ENCODE measurements around the gene ZIC5.

Gene ZIC5

DNA sequence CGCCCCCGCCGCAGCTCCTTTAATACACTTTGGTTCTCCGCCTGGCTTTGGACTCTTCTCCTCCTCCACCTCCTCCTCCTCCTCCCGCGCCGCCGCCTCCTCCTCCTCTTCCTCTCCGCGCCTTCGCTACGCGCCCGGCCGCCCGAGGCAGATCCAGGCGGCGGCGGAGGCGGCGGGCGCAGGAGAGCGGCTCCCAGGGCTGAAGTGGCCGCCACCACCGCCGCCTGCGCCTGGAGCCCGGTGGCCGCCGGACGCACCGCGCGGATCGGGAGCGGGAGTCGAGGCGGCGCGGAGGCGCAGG is 10.1 kb upstream of the ZIC5 start, which contains the start of gene ZIC2:
Gene ZIC2, plus strand, starts transcription at position 50 of the 301 bp plus-strand sequence. CDS start 281 bp downstream, outside the sequence.
- H3F3A ChIP-seq (ENCODE audit: insufficient read depth, low read length) = no peaks in the 10 kb centered on the region
- H2AFZ ChIP-seq (ENCODE audit: low read length) = no peak within 1 kb of the TSS
- H3K27ac ChIP-seq (ENCODE audit: low read depth, low read length, poor library complexity, severe bottlenecking) = no peak within 1 kb of the TSS
- TF ChIP-seq, protein P1, sequence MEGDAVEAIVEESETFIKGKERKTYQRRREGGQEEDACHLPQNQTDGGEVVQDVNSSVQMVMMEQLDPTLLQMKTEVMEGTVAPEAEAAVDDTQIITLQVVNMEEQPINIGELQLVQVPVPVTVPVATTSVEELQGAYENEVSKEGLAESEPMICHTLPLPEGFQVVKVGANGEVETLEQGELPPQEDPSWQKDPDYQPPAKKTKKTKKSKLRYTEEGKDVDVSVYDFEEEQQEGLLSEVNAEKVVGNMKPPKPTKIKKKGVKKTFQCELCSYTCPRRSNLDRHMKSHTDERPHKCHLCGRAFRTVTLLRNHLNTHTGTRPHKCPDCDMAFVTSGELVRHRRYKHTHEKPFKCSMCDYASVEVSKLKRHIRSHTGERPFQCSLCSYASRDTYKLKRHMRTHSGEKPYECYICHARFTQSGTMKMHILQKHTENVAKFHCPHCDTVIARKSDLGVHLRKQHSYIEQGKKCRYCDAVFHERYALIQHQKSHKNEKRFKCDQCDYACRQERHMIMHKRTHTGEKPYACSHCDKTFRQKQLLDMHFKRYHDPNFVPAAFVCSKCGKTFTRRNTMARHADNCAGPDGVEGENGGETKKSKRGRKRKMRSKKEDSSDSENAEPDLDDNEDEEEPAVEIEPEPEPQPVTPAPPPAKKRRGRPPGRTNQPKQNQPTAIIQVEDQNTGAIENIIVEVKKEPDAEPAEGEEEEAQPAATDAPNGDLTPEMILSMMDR (IDR thresholded peaks at IDR 0.05; ENCODE audit: low read length) = no peak
- TF ChIP-seq EZH2 (IDR thresholded peaks at IDR 0.05; ENCODE audit: borderline replicate concordance, low read length) = no peak
- 0 out of 2 replicates have a peak, but pooled peaks cover 2% of the 10 kb centered on the region for H3K9me3 ChIP-seq (ENCODE audit: low read length)
- H3K4me2 ChIP-seq (ENCODE audit: low read length) = peak within 1 kb of the TSS; percentile 70
- no peaks in the 10 kb centered on the region for H3K36me3 ChIP-seq (ENCODE audit: insufficient read depth, low read length)
- no peaks in the 10 kb centered on the region for H3K79me2 ChIP-seq (ENCODE audit: insufficient read depth, low read length)
- H3K27me3 ChIP-seq (ENCODE audit: insufficient read depth, low read length) = peaks cover 6% of the 10 kb centered on the region; the same call in 1 of the 2 replicates
- H3K4me1 ChIP-seq (ENCODE audit: insufficient read depth, low read length, severe bottlenecking) = no peaks in the 10 kb centered on the region
- H3K4me3 ChIP-seq (ENCODE audit: low read depth, low read length, poor library complexity, severe bottlenecking) = peak within 1 kb of the TSS; percentile 60
- H4K20me1 ChIP-seq (ENCODE audit: insufficient read depth, low read length) = no peaks in the 10 kb centered on the region
- H3K9me2 ChIP-seq (ENCODE audit: low read depth, low read length) = no peaks in the 10 kb centered on the region
- no peak within 1 kb of the TSS for H3K9ac ChIP-seq (ENCODE audit: low read length)

DNA sequence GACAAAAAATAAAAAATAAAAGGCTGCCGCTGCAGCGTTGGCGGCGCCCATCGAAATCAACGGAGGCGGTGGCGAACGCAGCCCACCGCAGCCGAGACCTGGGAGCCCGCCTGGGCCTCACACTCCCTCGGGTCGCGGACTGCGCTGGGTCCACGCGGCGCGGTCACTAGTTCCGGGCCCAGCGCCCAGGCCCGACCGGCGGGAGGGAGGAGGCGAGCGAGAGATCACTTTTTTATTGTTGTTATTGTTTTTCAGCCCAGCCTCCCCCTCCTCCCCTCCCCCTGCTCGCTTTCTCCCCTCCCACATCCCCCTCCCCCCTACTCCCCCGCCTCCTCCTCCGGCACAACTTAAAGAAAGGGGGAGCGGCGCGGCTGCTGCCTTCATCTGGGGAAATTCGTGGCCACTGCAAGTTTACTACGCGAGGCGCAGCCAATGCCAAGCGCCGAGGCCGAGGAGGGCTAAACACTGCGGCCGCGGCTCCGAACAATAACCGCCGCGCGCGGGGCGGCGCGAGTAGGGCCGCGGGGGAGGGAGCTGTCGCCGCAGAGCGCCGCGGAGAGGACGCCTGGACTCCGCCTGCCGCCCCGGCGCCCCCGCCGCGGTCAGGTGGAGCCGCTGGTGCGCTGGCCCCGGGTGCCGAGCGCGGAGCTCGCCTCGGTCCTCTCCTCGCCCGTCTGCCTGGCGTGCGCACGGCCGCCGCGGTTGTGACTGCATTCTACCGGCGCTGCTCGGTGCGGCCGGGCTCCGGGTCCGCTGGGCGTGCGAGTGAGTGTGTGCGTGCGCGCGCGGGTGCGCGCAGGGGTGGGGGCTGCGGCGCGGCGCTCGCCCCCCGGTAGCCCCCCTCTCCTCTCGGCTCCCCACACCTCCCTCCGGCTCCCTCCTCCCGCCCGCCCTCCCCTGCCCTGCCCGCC is 9.5 kb upstream of the ZIC5 start:
- Histone ChIP-seq H3K9ac (ENCODE audit: low read length) (no peak overlapping the region), H3F3A (ENCODE audit: insufficient read depth, low read length) (no peaks in the 10 kb centered on the region), H3K4me3 (ENCODE audit: low read depth, low read length, poor library complexity, severe bottlenecking) (peak overlapping the region; percentile 60), H2AFZ (ENCODE audit: low read length) (no peak overlapping the region), H3K9me3 (ENCODE audit: low read length) (0 out of 2 replicates have a peak, but pooled peaks cover 2% of the 10 kb centered on the region), H3K4me1 (ENCODE audit: insufficient read depth, low read length, severe bottlenecking) (no peaks in the 10 kb centered on the region), H3K4me2 (ENCODE audit: low read length) (peak overlapping the region; percentile 70), H3K9me2 (ENCODE audit: low read depth, low read length) (no peaks in the 10 kb centered on the region), H3K27me3 (ENCODE audit: insufficient read depth, low read length) (peaks cover 6% of the 10 kb centered on the region; the same call in 1 of the 2 replicates), H3K27ac (ENCODE audit: low read depth, low read length, poor library complexity, severe bottlenecking) (no peak overlapping the region), H3K79me2 (ENCODE audit: insufficient read depth, low read length) (no peaks in the 10 kb centered on the region), H3K36me3 (ENCODE audit: insufficient read depth, low read length) (no peaks in the 10 kb centered on the region), H4K20me1 (ENCODE audit: insufficient read depth, low read length) (no peaks in the 10 kb centered on the region)
- TF ChIP-seq, protein P1 (IDR thresholded peaks at IDR 0.05; ENCODE audit: low read length) = no peak
- TF ChIP-seq EZH2 (IDR thresholded peaks at IDR 0.05; ENCODE audit: borderline replicate concordance, low read length) = no peak

DNA sequence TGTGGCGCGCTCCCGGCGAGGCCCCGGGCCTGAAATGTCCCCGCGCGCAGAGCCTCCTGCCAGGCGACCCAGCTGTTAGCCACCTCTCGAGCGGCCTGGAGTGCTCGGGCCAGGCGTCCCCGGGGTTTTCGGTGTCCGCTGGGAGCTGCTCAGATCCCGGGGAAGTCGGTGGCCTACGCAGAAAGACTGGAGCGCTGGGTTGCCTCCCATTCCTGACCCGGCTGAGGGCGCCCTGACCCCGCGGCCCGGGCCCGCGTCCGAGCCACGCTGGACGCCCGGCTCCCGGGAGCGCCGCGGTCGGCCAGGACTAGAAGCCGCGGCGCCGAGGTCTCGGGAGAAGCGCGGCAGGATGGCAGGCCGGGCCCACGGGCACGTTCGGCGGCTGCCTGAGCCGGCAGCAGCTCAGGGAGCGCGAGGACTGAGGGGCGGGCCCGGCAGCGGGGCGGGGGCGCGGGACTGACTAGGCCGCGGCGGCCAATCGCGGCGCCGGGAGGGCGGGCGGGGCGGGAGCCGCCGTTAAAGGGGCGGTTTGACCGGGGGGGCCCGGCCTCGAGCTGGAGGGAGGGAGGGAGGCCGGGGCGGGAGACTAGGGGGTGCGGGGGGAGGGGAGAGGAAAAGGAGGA is 8.7 kb upstream of the ZIC5 start:
- no peaks in the 10 kb centered on the region for H3K79me2 ChIP-seq (ENCODE audit: insufficient read depth, low read length)
- H3K27me3 ChIP-seq (ENCODE audit: insufficient read depth, low read length) = peaks cover 6% of the 10 kb centered on the region; the same call in 1 of the 2 replicates
- H3K4me2 ChIP-seq (ENCODE audit: low read length) = peak overlapping the region; percentile 70
- no peaks in the 10 kb centered on the region for H3F3A ChIP-seq (ENCODE audit: insufficient read depth, low read length)
- no peaks in the 10 kb centered on the region for H3K9me2 ChIP-seq (ENCODE audit: low read depth, low read length)
- H3K9me3 ChIP-seq (ENCODE audit: low read length) = 0 out of 2 replicates have a peak, but pooled peaks cover 2% of the 10 kb centered on the region
- no peak overlapping the region for H2AFZ ChIP-seq (ENCODE audit: low read length)
- no peak for TF ChIP-seq EZH2 (IDR thresholded peaks at IDR 0.05; ENCODE audit: borderline replicate concordance, low read length)
- TF ChIP-seq, protein P1 (IDR thresholded peaks at IDR 0.05; ENCODE audit: low read length) = no peak
- no peaks in the 10 kb centered on the region for H3K4me1 ChIP-seq (ENCODE audit: insufficient read depth, low read length, severe bottlenecking)
- no peaks in the 10 kb centered on the region for H3K36me3 ChIP-seq (ENCODE audit: insufficient read depth, low read length)
- peak overlapping the region; percentile 60 for H3K4me3 ChIP-seq (ENCODE audit: low read depth, low read length, poor library complexity, severe bottlenecking)
- no peak overlapping the region for H3K9ac ChIP-seq (ENCODE audit: low read length)
- no peaks in the 10 kb centered on the region for H4K20me1 ChIP-seq (ENCODE audit: insufficient read depth, low read length)
- H3K27ac ChIP-seq (ENCODE audit: low read depth, low read length, poor library complexity, severe bottlenecking) = no peak overlapping the region

Measured in OCI-LY1 (cell line).